Activated gamma-delta T cell treated with Interleukin-2 at 50 U/mL for 16 hours (primary cell): Measurements from ENCODE around the gene ECHS1.
"Not testable (repeated sequence)": the region's sequence is repeated elsewhere in the genome, so short reads cannot be mapped to it uniquely, and the experiment has no call there.

Experiments
- DNase-seq: peaks from one replicate; pipeline ENCODE4 v3.0.0-alpha.2; 2020

ECHS1 gene

DNA sequence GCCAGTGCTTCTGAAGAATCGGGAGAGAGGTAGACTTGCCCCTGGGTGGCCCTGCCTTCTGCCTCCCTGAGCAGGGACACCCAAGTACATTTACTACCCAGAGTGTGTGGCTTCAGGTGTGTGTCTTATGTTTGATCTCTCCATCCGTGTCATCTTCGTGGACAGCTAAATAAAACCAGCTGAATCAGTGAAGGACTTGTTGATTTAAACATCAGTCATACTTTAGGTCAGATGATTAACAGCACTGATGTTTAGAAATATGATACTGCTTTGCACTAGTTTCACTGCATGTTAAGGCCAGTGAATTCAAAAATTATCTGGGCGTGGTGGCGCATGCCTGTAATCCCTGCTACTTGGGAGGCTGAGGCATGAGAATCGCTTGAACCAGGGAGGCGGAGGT lies 24.8 kb upstream of the ECHS1 start:
- DNase-seq = no peak

DNA sequence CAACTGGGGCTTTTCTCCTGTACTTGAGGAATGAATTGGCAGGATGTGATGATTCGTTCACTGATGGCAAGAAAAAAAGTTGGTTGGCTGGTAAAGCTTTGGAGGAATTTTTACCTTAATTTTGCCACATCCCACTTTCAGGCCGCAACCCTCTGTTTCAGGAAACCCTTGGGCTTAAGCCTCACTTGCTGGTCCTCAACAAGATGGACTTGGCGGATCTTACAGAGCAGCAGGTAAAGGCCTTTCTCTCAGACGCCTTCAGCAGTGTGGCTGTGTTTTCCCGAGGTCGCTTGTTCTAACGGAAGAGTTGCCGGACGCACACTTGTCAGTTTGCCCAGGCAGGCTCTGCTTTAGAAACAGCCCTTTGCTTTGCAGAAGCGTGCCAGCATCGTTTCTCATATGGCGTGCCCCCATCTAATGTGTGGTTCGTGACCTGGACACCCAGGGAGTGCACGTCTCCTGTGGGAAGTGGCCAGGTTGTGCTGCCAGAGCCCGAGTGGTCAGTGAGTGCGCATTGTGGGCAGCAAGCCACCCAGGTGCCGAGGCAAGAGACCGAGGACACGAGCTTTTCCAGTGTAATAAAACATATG lies 23.0 kb upstream of the ECHS1 start:
- no peak for DNase-seq

DNA sequence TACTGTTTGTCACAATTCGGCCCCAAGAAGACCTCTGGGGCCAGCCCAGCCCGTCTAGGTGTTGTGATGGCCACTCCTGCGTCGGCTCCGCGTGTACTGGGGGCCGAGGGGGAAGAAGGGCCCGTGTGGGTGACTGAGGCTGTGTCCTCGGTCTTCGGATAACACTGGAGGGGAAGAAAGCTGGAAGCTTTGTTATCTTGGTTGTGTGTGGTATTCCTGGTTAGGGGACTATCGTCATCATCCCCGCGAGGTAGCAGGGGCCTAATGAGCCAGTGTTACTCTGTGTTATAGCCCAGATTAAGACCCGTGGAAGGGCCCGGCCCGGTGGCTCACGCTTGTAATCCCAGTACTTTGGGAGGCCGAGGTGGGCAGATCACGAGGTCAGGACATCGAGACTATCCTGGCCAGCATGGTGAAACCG lies 21.7 kb upstream of the ECHS1 start:
- DNase-seq = no peak

DNA sequence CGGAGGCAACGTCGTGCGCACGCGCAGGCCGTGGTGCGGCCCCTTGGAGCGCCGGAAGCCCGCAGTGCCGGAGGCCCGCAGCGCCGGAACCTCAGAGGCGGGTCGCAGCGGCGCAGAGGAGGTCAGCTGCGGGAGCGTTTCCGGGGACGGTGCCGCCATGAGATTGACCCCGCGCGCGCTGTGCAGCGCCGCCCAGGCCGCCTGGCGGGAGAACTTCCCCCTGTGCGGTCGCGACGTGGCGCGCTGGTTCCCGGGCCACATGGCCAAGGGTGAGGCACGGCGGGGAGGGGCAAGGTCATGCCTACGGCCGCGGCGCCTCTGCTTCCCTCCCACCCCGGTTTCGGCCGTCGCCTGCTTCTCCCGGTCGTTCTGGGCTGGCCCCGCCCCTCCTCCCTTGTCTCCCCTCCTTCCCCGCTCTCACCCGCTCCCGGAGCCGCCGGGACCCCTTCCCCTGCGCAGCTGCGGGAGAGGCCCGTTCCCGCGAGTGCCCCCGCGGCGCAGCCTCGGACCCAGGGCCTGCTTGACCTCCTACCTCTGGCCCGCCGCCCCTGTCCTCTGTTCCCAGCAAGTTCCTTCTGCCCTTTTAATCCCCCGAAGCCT lies 21.0 kb upstream of the ECHS1 start, which contains the start of gene MTG1:
Gene MTG1 (plus strand): TSS at position 94 of the 600 bp plus-strand sequence. CDS start 64 bp downstream, at position 158.
- peak; percentile 90 for DNase-seq

DNA sequence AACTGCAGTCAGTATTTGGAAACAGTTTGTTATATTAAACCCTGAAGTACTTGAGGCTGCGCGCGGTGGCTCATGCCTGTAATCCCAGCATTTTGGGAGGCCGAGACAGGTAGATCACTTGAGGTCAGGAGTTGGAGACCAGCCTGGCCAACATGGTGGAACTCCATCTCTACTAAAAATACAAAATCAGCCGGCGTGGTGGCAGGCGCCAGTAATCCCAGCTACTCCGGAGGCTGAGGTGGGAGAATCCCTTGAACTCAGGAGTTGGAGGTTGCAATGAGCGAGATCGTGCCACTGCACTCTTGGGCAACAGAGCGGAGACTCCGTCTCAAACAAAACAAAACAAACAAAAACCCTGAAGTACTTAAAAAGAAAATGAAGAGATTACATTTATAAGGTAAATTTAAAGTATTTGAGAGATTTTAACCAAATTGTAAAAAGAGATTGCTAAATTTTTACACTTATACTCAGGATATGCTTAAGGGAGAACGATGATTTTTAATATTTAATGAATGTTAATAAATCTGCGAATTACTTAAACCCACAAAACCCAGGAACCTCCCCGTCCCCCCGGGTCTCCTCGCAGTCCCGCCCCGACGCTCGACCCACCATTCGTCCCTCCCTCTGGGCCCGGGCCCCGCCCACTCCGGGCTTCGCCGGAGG lies 20.4 kb upstream of the ECHS1 start:
- no peak for DNase-seq

DNA sequence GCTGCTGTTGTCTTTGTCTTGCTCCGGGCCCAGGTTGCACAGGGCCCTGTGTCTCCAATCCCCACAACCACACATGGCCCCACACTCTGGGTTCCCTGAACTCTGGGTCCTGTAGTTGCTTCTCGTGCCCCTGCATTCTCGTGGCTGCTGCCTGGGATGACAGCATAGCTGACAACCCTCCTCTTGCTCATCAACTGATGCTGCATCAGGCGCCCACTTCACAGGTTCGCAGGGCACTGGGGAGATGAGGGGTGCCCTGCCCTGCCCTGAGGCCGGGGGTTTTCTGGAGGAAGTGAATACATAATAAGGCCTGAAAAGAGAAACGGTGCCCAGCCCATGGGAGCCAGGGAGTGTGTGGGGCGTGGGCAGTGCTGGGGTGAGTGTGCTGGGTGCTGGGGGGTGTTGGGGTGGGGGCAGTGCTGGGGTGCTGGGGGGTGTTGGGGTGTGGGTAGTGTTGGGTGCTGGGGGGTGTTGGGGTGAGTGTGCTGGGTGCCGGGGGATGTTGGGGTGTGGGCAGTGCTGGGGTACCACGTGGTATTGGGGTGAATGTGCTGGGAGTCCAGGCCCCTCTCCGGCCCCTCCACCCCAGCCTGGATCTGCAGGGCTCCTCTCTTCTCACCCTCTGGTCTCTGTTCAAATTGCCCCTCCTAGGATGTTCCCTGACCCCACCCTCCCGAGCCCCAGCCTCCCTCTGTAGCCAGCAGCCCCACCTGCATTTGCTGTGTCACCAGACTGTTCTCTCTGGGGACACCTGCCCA lies 18.8 kb upstream of the ECHS1 start:
- no peak for DNase-seq

DNA sequence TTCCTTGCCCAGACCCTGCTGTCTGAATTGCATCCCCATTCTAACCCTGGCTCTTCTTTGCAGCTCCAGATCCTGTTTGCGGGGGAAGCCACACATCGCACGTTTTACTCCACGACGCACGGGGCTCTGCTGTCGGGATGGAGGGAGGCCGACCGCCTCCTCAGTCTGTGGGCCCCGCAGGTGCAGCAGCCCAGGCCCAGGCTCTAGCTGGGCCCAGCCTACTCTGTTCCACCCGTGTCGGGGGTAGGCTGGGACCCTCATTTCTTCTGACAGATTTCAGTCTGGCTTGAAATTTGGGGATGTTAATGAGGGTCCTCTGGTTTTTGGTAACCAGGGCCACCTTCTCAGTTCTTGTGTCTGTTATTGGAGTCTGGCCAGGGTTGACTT lies 18.1 kb upstream of the ECHS1 start:
- DNase-seq = no peak

DNA sequence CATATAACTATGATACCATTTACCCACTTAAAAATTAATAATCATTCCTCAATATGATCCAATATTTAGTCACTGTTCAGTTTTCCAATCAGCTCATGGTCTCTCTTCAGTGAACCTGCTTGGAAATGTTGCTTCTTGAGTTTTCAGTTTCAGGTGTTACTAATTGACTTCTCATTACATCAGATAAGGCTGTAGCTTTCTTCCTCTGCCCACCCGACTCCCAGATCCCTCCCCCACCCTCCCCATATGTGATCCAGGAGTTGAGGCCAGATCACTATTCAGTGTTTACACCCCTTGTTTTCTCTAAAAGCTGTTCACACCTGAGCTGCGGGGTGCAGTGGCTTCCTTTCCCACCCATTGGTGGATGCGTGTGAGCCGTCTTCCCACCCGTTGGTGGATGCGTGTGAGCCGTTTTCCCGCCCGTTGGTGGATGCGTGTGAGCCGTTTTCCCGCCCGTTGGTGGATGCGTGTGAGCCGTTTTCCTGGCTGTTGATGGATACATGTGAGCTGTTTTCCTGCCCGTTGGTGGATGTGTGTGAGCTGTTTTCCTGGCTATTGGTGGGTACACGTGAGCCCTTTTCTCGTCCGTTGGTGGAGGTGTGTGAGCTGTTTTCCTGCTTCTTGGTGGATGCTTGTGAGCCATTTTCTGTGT lies 17.6 kb upstream of the ECHS1 start:
- no peak for DNase-seq

DNA sequence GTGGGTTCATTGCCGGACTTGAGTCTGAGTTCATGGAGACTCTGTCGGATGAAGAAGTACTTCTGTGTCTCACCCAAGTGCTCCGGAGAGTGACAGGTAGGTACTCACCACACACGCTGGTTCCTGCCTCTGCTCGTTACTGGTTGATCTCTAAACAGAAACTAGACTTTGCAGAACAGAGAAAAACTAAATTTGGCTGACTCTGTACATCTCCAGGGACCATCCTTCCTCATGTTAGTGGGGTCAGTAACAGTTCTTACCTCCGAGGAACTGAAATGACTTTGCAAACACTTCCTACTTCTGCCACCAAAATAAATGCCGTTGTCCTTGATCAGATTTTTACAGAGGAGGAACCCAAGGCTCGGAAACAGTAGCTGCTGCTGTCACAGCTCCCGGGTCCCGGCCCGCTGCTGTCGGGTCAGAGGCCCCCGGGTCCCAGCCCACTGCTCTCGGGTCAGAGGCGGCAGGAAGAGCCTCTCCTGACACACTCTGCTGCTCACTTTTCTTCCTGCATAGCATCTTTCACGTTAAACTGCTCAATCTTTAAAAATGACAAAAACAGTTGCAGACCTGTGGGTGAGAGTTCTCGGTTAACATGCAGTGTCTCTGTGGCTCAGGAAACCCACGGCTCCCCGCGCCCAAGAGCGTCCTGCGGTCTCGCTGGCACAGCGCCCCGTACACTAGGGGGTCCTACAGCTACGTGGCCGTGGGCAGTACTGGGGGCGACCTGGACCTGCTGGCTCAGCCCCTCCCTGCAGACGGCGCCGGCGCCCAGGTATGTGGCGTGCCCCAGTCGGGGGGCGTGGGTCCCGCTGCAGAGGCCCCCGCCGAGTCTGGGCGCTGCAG lies 16.0 kb upstream of the ECHS1 start:
- DNase-seq = peak; percentile 43

DNA sequence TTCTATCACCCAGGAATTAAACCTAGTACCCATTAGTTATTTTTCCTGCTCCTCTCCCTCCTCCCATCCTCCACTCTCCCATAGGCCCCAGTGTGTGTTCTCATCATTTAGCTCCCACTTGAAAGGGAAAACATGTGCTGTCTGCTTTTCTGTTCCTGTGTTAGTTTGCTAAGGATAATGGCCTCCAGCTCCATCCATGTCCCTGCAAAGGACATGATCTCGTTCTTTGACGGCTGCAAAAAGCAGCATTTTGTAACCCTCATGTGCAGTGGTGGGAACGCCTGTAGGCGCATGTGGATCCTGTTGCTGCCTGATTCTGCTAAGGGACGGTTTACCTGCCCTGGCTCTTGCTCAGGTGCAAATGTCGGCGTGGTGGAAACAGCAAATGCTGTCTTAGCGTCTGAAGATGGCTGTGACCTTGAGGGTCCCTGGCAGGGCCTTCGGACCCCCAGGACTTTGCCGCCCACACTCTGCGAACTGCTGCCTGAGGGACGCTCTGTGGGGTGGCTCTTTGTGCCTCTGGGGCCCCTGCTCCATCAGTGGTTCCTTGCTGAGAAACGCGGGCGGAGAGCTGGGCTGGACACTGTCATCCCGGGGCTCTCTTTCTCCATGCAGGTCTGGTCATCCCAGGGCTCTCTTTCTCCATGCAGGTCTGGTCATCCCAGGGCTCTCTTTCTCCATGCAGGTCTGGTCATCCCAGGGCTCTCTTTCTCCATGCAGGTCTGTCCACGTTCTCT lies 15.2 kb upstream of the ECHS1 start:
- no peak for DNase-seq

DNA sequence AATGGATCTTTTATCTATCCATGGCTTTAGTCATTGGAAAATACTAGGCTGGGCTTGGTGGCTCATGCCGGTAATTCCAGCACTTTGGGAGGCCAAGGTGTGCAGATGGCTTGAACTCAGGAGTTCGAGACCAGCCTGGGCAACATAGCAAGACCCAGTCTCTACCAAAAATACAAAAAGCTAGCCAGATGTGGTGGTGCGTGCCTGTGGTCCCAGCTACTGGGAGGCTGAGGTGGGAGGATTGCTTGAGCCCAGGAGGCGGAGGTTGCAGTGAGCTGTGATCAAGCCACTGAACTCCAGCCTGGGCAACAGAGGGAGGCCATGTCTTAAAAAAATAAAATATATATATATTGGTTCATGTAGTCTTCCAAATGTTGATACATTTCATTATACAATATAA lies 13.8 kb upstream of the ECHS1 start:
- DNase-seq = not testable (repeated sequence)

DNA sequence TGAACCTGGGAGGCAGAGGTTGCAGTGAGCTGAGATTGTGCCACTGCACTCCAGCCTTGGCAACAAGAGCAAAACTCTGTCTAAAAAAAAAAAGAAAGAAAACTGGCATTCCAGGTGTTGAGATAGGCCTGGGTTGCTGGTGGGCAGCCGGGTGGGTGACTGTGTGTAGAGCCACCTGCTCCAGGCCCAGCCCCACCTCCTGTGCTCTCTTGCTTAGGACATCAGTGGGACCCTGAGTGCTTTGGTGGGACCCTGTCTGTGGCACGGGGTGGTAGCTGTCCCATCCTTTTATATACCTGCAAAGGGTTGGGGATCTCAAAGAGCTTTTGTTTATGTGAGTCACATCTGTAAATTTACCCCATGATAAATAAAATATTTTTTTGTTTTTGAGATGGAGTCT lies 12.1 kb upstream of the ECHS1 start:
- DNase-seq = no peak

DNA sequence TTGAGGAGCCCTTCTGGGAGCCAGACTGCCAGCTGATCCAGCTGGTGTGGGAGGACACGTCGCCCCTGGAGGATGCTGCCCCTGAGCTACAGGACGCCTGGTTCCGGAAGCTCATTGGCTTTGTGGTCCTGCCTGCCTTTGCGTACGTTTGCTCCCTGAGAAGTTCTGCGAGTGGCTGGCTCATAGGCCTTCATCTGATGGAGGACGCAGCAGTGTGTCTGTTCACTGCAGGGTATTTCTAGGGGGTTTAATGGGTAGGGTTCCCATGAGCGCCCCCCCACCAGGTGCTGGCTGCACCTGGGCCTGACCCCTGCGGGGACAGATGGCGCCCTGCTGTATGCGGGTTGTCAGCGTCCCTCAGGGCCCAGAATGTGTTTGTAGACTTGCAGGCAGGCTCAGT lies 10.9 kb upstream of the ECHS1 start:
- no peak for DNase-seq

DNA sequence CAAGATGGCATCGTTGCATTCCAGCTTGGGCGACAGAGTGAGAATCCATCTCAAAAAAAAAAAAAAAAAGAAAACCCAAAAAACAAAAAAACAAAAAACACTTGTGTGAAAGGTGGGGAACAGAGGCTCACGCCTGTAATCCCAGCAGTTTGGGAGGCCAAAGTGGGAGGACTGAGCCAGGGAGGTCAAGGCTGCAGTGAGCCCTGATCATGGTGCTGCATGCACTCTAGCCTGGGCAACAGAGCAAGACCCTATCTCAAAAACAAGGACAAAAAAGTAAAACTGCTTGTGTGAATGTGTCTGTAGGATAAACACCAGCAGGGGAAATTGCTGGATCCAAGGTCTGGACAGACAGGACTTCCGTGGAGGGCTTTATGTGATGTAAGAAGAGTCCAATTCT lies 10.4 kb upstream of the ECHS1 start:
- no peak for DNase-seq

DNA sequence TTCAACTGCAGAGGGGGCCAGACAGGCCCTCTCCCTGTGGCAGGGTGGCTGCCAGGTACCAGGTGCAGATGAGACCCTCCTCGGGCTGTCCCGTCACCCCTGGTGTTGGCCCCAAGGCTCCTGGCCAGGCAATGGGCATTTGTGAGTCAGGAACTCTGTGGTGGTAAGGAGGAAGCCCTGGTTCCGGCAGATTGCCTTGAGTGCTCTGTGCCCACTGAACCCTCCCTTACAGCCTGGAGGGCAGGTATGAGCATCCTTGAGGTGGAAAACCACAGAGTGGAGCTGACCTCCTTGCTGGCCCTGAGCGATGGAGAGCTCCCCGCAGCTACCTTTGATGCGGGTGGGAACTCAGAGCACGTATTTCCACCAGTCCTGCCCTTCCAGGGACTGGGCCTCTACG lies 7.9 kb upstream of the ECHS1 start:
- DNase-seq = no peak

DNA sequence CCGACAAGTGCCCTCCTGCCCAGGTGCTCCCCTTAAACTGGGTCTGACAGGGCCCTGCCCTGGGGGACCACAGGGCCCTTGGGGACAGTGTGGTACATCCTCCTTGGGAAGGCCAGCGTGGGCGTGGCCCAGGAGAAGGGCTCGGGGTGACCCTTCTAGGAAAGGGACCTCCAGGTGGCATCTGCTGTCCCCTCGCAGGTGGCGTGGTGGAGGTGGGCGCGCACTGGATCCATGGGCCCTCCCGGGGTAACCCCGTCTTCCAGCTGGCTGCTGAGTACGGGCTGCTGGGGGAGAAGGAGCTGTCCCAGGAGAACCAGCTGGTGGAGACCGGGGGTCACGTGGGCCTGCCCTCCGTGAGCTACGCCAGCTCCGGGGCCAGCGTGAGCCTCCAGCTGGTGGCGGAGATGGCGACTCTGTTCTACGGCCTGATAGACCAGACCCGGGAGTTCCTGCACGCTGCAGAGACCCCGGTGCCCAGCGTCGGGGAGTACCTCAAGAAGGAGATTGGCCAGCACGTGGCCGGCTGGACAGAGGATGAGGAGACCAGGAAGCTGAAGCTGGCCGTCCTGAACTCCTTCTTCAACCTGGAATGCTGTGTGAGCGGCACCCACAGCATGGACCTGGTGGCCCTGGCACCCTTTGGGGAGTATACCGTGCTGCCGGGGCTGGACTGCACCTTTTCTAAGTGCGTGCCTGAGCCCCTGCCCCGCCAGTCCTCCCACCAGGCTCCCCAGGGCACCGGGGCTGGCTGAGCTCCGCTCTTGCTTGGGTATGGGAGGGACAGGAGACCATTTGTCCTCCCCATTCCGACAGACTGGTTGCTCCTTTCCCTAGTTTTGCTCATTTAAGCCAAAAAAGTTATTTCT lies 6.9 kb upstream of the ECHS1 start:
- DNase-seq = no peak

DNA sequence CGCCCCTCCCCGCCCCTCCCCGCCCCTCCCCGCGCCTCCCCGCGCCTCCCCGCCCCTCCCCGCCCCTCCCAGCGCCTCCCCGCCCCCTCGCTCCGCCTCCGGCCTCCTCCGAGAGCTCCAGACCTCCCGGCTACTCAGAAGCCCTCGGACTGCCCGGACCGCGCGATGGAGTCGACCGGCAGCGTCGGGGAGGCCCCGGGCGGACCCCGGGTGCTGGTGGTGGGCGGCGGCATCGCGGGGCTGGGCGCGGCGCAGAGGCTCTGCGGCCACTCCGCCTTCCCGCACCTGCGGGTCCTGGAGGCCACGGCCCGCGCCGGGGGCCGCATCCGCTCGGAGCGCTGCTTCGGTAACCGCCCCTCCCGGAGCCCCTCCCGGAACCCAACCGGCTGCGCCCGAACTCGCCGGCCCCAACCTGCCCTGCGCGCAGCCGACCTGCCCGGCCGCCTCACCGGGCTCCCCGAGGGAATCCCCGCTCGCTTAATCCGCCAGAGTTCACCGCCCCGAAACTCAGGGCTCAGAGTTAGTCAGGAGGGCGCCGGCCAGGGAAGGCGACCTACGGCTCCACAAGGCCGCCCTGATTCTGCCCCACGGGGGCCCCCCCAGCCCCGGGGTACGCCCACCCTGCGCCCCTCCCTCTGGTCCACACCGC lies 6.1 kb upstream of the ECHS1 start, which contains the start of gene PAOX:
Gene PAOX (plus strand): TSS at position 111 of the 649 bp plus-strand sequence. CDS start 55 bp downstream, at position 166.
- DNase-seq = peak; percentile 43

DNA sequence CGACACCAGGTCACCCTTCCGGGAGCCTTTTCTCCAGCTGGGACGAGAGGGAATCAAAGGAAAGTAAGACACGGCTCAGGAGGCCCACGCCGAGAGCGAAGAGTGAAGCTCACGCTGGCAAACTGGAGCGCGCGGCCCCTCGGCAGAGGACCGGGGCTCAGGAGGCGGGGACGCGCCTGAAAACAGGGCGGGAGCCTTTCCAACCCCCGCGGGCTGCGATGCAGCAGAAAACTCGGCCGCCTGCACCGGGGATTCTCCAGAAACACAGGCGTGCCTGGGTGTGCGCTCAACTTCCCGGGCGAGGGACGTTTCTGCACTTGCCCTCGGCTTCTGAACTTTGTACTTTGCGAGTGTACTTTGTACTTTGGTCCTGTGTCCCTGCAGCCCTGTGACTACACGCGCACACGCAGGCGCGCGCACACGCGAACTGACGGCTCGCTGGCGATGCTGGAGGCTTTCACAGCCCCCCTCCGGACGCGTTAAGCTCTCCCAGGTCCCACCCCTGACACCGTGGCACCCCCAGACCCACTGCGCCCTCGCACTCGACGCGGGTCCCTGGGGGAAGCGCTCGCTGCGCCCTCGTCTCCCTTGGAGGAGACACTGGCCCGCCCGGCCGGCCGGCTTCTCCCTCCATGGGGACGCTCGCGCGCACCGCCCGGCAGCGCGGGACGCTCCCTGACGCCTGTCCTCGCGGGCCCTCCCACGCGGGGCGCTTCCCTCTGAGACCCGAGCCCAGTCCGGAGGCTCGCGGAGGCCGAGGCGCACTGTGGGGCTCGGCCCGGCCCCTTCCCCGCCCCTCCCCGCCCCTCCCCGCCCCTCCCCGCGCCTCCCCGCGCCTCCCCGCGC lies 5.3 kb upstream of the ECHS1 start:
- peak; percentile 43 for DNase-seq

DNA sequence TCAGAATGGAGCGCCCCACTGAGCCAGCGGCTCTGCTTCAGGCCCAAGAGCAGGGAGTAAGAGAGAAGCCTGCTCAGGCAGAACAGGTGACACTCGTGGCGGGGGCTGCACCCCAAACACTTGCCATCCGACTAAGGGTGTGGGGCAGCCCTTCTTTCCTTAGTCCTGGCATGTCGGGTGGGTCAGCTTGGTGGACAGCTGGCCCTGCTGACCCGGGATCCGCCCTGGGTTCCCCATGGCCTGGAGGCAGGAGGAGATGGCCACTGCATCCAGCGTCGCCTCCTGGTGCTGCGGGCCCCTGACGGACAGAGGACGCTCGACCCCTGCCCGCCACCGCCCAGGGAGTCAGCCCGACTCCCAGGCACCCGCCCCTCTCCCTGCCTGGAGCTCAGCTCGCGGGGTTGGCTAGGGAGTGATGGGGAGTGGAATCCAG lies 4.7 kb upstream of the ECHS1 start:
- DNase-seq = no peak
